Rectal smooth muscle tissue (tissue), 1 donor: Measurements from ENCODE around the gene PCBD2.
"Not testable (repeated sequence)": the region's sequence is repeated elsewhere in the genome, so short reads cannot be mapped to it uniquely, and the experiment has no call there.

Source experiments
- H3K27ac ChIP-seq: one replicate; pipeline ENCODE4 v1.7.0; 2013; ENCODE audit warnings: low read depth, low read length, inconsistent platforms
- H3K27me3 ChIP-seq: one replicate; pipeline ENCODE4 v1.7.0; 2013; ENCODE audit warnings: low read length; ENCODE audit not compliant: control insufficient read depth, insufficient read depth
- H3K36me3 ChIP-seq: one replicate; pipeline ENCODE4 v1.7.0; 2013; ENCODE audit warnings: low read length; ENCODE audit not compliant: control insufficient read depth, insufficient read depth
- H3K4me1 ChIP-seq: one replicate; pipeline ENCODE4 v1.7.0; 2013; ENCODE audit warnings: low read length; ENCODE audit not compliant: control insufficient read depth, insufficient read depth
- H3K4me3 ChIP-seq: one replicate; pipeline ENCODE4 v1.7.0; 2013; ENCODE audit warnings: low read length
- H3K9ac ChIP-seq: one replicate; pipeline ENCODE4 v1.7.0; 2013; ENCODE audit warnings: low read length

The PCBD2 gene

DNA sequence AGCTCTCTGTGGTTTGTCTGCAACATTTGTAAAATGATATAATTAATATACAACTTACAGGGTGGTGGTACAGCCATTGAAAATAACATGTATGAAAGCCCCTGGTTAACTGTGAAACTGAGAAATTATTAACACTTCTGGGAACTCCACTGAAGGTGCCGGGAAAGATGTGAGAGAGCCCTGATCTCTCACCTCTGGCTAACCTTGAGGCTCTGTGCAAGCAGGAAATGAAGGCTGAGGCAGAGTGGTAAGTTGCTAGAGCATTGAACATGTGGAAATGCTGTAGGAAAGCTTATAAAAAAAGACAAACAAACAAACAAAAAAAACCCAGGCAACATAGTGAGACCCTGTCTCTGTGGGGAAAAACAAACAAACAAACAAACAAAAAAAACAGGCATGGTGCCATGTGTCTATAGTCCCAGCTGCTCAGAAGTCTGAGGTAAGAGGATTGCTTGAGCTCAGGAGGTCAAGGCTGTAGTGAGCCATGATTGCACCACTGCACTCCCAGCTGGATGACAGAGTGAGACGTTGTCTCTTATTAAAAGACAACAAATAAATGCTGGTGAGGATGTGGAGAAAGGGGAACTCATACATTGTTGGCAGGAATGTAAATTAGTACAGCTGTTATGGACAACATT, 70.3 kb downstream of the PCBD2 start:
- no peaks in the 10 kb centered on the region for H3K27me3 ChIP-seq

DNA sequence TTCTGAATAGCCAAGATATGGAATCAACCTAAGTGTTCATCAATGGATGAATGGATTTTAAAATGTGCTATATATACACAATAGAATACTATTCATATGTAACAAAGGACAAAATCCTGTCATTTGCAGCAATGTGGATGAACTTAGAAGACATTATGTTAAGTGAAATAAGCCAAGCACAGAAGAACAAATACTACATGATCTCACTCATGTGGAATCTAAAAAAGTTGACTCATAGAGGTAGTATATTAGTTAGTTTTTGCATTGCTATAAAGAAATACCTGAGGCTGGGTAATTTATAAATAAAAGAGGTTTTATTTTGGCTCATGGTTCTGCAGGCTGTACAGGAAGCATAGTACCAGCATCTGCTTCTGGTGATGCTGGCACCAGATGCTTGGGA, 70.9 kb downstream of the PCBD2 start:
- no peaks in the 10 kb centered on the region for H3K4me1 ChIP-seq
- H3K27ac ChIP-seq: no peak overlapping the region
- H3K4me3 ChIP-seq: no peak overlapping the region
- no peaks in the 10 kb centered on the region for H3K27me3 ChIP-seq
- no peaks in the 10 kb centered on the region for H3K36me3 ChIP-seq
- no peak overlapping the region for H3K9ac ChIP-seq

More for the DNA sequence above, 70.3 kb downstream of the PCBD2 start:
- H3K4me1 ChIP-seq: no peaks in the 10 kb centered on the region
- H3K27ac ChIP-seq: no peak overlapping the region
- H3K36me3 ChIP-seq: no peaks in the 10 kb centered on the region
- H3K4me3 ChIP-seq: no peak overlapping the region
- no peak overlapping the region for H3K9ac ChIP-seq

DNA sequence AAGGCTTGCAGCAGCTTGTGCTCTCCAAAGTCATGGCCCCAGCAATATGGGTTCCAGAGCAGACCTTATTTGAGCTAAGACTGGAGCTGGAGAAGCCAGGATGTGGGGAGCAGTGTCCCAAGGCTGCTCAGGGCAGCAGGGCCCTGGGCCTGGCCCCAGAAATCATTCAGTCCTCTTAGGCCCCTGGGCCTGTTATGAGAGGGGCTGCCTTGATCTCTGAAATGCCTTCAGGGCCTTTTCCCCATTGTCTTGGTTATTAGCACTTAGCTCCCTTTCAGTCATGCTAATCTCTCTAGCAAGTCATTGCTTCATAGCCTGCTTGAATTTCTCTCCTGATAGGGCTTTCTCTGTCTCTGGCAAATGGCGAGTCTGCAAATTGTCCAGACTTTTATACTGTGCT, 71.9 kb downstream of the PCBD2 start:
- Histone ChIP-seq H3K27me3 (no peaks in the 10 kb centered on the region), H3K4me3 (no peak overlapping the region), H3K27ac (no peak overlapping the region), H3K36me3 (no peaks in the 10 kb centered on the region), H3K4me1 (no peaks in the 10 kb centered on the region), H3K9ac (no peak overlapping the region)

GRCh38 chr5:134979416-134979815, 74.5 kb downstream of the PCBD2 start:
- Histone ChIP-seq H3K9ac (no peak overlapping the region), H3K27me3 (no peaks in the 10 kb centered on the region), H3K4me3 (no peak overlapping the region), H3K27ac (no peak overlapping the region), H3K36me3 (no peaks in the 10 kb centered on the region), H3K4me1 (no peaks in the 10 kb centered on the region)

- H3K4me1 ChIP-seq: no peaks in the 10 kb centered on the region
- H3K27ac ChIP-seq: no peak overlapping the region
These were observed 77.3 kb downstream of the PCBD2 start for GRCh38 chr5:134982230-134982629.

DNA sequence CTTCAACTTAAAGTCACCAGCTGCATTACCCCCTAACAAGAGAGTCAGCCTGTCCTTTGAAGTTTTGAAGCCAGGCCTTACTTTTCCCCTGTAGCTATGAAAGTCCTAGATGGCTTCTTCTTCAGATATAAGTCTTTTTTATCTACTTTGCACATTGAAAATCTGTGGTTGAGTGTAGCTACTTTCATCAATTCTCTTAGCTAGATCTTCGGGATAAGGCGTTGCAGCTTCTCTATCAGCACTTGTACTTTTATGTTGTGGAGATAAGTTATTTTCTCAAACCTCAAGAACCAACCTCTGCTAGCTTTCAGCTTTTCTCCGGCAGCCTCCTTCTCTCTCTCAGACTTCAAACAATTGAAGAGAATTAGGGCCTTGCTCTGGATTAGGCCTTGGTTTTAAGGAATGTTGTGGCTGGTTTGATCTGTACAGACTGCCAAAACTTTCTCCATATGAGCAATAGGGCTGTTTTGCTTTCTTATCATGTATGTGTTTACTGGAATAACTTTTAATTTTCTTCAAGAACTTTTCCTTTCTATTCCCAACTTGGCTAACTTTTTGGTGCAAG, 84.4 kb downstream of the PCBD2 start:
- H3K9ac ChIP-seq: no peak overlapping the region
- no peaks in the 10 kb centered on the region for H3K36me3 ChIP-seq
- no peaks in the 10 kb centered on the region for H3K4me1 ChIP-seq
- no peak overlapping the region for H3K27ac ChIP-seq
- no peak overlapping the region for H3K4me3 ChIP-seq
- H3K27me3 ChIP-seq: no peaks in the 10 kb centered on the region

More at GRCh38 chr5:134982230-134982629, 77.3 kb downstream of the PCBD2 start:
- H3K9ac ChIP-seq: no peak overlapping the region
- H3K27me3 ChIP-seq: no peaks in the 10 kb centered on the region
- H3K36me3 ChIP-seq: no peaks in the 10 kb centered on the region
- H3K4me3 ChIP-seq: no peak overlapping the region

GRCh38 chr5:134990183-134990582, 85.3 kb downstream of the PCBD2 start:
- not testable (repeated sequence) for H3K27me3 ChIP-seq, H3K27ac ChIP-seq, H3K36me3 ChIP-seq, H3K4me1 ChIP-seq, H3K4me3 ChIP-seq, H3K9ac ChIP-seq

DNA sequence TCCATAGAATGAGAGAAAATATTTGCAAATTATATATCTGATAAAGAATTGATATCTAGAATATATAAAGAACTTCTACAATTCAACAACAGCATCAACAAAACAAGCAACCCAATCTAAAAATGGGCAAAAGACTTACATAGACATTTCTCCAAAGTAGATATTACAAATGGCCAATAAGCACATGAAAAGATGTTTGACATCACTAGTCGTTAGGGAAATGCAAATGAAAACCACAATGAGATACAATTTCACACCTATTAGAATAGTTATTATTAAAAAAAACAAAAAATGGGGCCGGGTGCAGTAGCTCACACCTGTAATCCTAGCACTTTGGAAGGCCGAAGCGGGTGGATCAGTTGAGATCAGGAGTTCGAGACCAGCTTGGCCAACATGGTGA, 87.2 kb downstream of the PCBD2 start:
- H3K36me3 ChIP-seq: no peaks in the 10 kb centered on the region
- no peak overlapping the region for H3K27ac ChIP-seq
- H3K4me1 ChIP-seq: no peaks in the 10 kb centered on the region
- no peaks in the 10 kb centered on the region for H3K27me3 ChIP-seq
- H3K4me3 ChIP-seq: no peak overlapping the region
- H3K9ac ChIP-seq: no peak overlapping the region

GRCh38 chr5:134993161-134993560, 88.2 kb downstream of the PCBD2 start:
- Histone ChIP-seq H3K27ac (no peak overlapping the region), H3K27me3 (no peaks in the 10 kb centered on the region), H3K36me3 (no peaks in the 10 kb centered on the region), H3K9ac (no peak overlapping the region), H3K4me3 (no peak overlapping the region), H3K4me1 (no peaks in the 10 kb centered on the region)

- no peak overlapping the region for H3K9ac ChIP-seq
- H3K4me3 ChIP-seq: no peak overlapping the region
- H3K4me1 ChIP-seq: no peaks in the 10 kb centered on the region
- H3K36me3 ChIP-seq: no peaks in the 10 kb centered on the region
- no peaks in the 10 kb centered on the region for H3K27me3 ChIP-seq
- no peak overlapping the region for H3K27ac ChIP-seq
These were observed 89.7 kb downstream of the PCBD2 start for GRCh38 chr5:134994560-134995156.

GRCh38 chr5:134995850-134996402, 91.0 kb downstream of the PCBD2 start:
- no peak overlapping the region for H3K4me3 ChIP-seq

GRCh38 chr5:134997015-134997414, 92.1 kb downstream of the PCBD2 start:
- H3K27ac ChIP-seq: no peak overlapping the region
- H3K4me1 ChIP-seq: no peaks in the 10 kb centered on the region
- H3K4me3 ChIP-seq: no peak overlapping the region
- H3K27me3 ChIP-seq: no peaks in the 10 kb centered on the region
- H3K36me3 ChIP-seq: no peaks in the 10 kb centered on the region
- no peak overlapping the region for H3K9ac ChIP-seq

More at GRCh38 chr5:134995850-134996402, 91.0 kb downstream of the PCBD2 start:
- Histone ChIP-seq H3K27me3 (no peaks in the 10 kb centered on the region), H3K27ac (no peak overlapping the region), H3K36me3 (no peaks in the 10 kb centered on the region), H3K4me1 (no peaks in the 10 kb centered on the region), H3K9ac (no peak overlapping the region)

- not testable (repeated sequence) for H3K27ac ChIP-seq, H3K9ac ChIP-seq, H3K27me3 ChIP-seq, H3K4me1 ChIP-seq, H3K36me3 ChIP-seq, H3K4me3 ChIP-seq
These were observed 93.1 kb downstream of the PCBD2 start for GRCh38 chr5:134998068-134998467.
